GM12878 (cell line): ENCODE results near the gene TNFSF4. TPM values are rescaled to one million over a fixed set of nuclear protein-coding genes. Genes with fewer than 3 reads are reported as not detected.

ENCODE experiments used
- ASH2L ChIP-seq: fragments of 300-600, 200-600 bp; sonication (generic); IDR thresholded peaks from 2 replicates; pipeline ENCODE4 v1.6.1; 2017; ENCODE audit warnings: low read depth, mild to moderate bottlenecking, borderline replicate concordance
- BCLAF1 ChIP-seq: fragments of 450-650 bp; IDR thresholded peaks from 2 replicates; pipeline ENCODE4 v1.6.1; 2017; ENCODE audit warnings: antibody characterized with exemption, mild to moderate bottlenecking, moderate library complexity
- CTCF ChIP-seq, 3 experiments: IDR thresholded peaks in 2 of 3; conservative IDR thresholded peaks in 1 of 3; 2 replicates each; pipeline ENCODE4 v1.5.1; 2011; ENCODE audit warnings: low read depth in 3 of 3, low read length in 3 of 3, mild to moderate bottlenecking in 3 of 3, control low read depth in 2 of 3, moderate library complexity in 2 of 3, inconsistent platforms in 1 of 3, mixed read lengths in 1 of 3; ENCODE audit not compliant: control insufficient read depth in 2 of 3, insufficient read depth in 1 of 3; ENCODE audit errors: extremely low read depth in 1 of 3
- EZH2 ChIP-seq: IDR thresholded peaks from 2 replicates; pipeline ENCODE4 v1.6.1; 2012; ENCODE audit warnings: low read depth, mild to moderate bottlenecking, control low read depth, inconsistent platforms, low read length, borderline replicate concordance; ENCODE audit not compliant: control insufficient read depth
- GABPA ChIP-seq: IDR thresholded peaks from 2 replicates; pipeline ENCODE4 v1.6.1; 2014; ENCODE audit warnings: antibody characterized with exemption, low read depth, mild to moderate bottlenecking, inconsistent platforms
- HSF1 ChIP-seq: fragments of 150-350 bp; IDR thresholded peaks from 2 replicates; pipeline ENCODE4 v1.6.1; 2014; ENCODE audit warnings: mild to moderate bottlenecking, low read depth, low read length
- IRF5 ChIP-seq: fragments of 450-650 bp; IDR thresholded peaks from 2 replicates; pipeline ENCODE4 v1.6.1; 2017; ENCODE audit warnings: borderline replicate concordance
- KDM1A ChIP-seq: fragments of 200-600 bp; sonication (generic); IDR thresholded peaks from 2 replicates; pipeline ENCODE4 v1.6.1; 2016; ENCODE audit warnings: borderline replicate concordance
- NFXL1 ChIP-seq: fragments of 450-650 bp; IDR thresholded peaks from 2 replicates; pipeline ENCODE4 v1.6.1; 2017; ENCODE audit warnings: antibody characterized with exemption, mild to moderate bottlenecking, borderline replicate concordance
- SMC3 ChIP-seq: IDR thresholded peaks from 2 replicates; pipeline ENCODE4 v1.6.1; 2011; ENCODE audit warnings: low read length, improper control_type of control experiment, borderline replicate concordance
- ZNF592 ChIP-seq: fragments of 450-650 bp; IDR thresholded peaks from 2 replicates; pipeline ENCODE4 v1.6.1; 2017; ENCODE audit warnings: mild to moderate bottlenecking, moderate library complexity
- ZZZ3 ChIP-seq: IDR thresholded peaks from 2 replicates; pipeline ENCODE4 v1.6.1; 2011; ENCODE audit warnings: low read depth; ENCODE audit not compliant: control insufficient read depth, insufficient read length
- polyA plus RNA-seq, 11 experiments: library from polyadenylated mRNA; depleted of rRNA in 4 of 11; unstranded in 6 of 11; stranded (reverse) in 5 of 11; fragments of >200 nt; fragmentation: Nextera tagmentation in 4 of 11; fragmentation: Illumina TruSeq in 1 of 11; extraction: Ambion mirVana in 4 of 11; extraction: Trizol in 1 of 11; gene quantifications; 1 replicate in 1 of 11; 2 replicates in 10 of 11; pipeline versions ENCODE4 v1.2.1 to v1.2.3, GENCODE V29; 2011 to 2016; ENCODE audit warnings: inconsistent platforms in 2 of 11, missing spikeins in 2 of 11, low read depth in 1 of 11
- total RNA-seq, 4 experiments: library from RNA; depleted of rRNA in 3 of 4; stranded (reverse); fragments of >200 nt in 3 of 4; fragmentation: Illumina TruSeq in 1 of 4; extraction: Trizol in 1 of 4; gene quantifications; 2 replicates each; pipeline versions ENCODE4 v1.2.1 to v1.2.3, GENCODE V29; 2013 to 2021
- TF ChIP-seq, protein P1 (sequence below): fragments of 150-350 bp; IDR thresholded peaks from 2 replicates; pipeline ENCODE4 v1.6.1; 2016; ENCODE audit warnings: low read depth, low read length

Gene TNFSF4
- total and polyA plus RNA-seq, 10 of the 15 experiments (the other 5 are each of a cell fraction or from before 2014, with no cell fraction given), result 8.1 to 31.0 (median 12.9) TPM

- TF ChIP-seq ASH2L, result no peak
- TF ChIP-seq CTCF (IDR thresholded peaks at IDR 0.05 in 2 of 3, conservative IDR thresholded peaks at IDR 0.05 in 1 of 3; ENCODE audit: control insufficient read depth in 2 of 3, extremely low read depth in 1 of 3, insufficient read depth in 1 of 3, low read depth in 3 of 3, low read length in 3 of 3), result no peak
- TF ChIP-seq GABPA, result no peak
- no peak for TF ChIP-seq ZZZ3
- no peak for TF ChIP-seq NFXL1
- TF ChIP-seq ZNF592, result no peak
- TF ChIP-seq SMC3, result no peak; the same call in 1 of the 2 replicates
- TF ChIP-seq EZH2, result no peak
- no peak for TF ChIP-seq HSF1
- TF ChIP-seq, protein P1, sequence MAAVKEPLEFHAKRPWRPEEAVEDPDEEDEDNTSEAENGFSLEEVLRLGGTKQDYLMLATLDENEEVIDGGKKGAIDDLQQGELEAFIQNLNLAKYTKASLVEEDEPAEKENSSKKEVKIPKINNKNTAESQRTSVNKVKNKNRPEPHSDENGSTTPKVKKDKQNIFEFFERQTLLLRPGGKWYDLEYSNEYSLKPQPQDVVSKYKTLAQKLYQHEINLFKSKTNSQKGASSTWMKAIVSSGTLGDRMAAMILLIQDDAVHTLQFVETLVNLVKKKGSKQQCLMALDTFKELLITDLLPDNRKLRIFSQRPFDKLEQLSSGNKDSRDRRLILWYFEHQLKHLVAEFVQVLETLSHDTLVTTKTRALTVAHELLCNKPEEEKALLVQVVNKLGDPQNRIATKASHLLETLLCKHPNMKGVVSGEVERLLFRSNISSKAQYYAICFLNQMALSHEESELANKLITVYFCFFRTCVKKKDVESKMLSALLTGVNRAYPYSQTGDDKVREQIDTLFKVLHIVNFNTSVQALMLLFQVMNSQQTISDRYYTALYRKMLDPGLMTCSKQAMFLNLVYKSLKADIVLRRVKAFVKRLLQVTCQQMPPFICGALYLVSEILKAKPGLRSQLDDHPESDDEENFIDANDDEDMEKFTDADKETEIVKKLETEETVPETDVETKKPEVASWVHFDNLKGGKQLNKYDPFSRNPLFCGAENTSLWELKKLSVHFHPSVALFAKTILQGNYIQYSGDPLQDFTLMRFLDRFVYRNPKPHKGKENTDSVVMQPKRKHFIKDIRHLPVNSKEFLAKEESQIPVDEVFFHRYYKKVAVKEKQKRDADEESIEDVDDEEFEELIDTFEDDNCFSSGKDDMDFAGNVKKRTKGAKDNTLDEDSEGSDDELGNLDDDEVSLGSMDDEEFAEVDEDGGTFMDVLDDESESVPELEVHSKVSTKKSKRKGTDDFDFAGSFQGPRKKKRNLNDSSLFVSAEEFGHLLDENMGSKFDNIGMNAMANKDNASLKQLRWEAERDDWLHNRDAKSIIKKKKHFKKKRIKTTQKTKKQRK, result no peak
- no peak for TF ChIP-seq BCLAF1
- no peak for TF ChIP-seq KDM1A
- TF ChIP-seq IRF5, result no peak
Observed at GRCh38 chr1:173195596-173196088, 11.5 kb downstream of the TNFSF4 start (continued).
